Renal cortical epithelial cell (primary cell): ENCODE measurements around the gene FIBCD1. TPM values are rescaled to one million over a fixed set of nuclear protein-coding genes. Genes with fewer than 3 reads are reported as not detected.
"Not testable (repeated sequence)": the region's sequence is repeated elsewhere in the genome, so short reads cannot be mapped to it uniquely, and the experiment has no call there.

Source experiments
- DNase-seq: peaks from one replicate; pipeline ENCODE4 v3.0.0-alpha.2; 2011; ENCODE audit warnings: low read depth
- total RNA-seq: library from RNA; depleted of rRNA; stranded (reverse); fragments of >200 nt; gene quantifications from 2 replicates; pipeline ENCODE4 v1.2.3, GENCODE V29; 2014

The FIBCD1 gene
- total RNA-seq, 1 donor from 2014 or later: 7.9 TPM

DNA sequence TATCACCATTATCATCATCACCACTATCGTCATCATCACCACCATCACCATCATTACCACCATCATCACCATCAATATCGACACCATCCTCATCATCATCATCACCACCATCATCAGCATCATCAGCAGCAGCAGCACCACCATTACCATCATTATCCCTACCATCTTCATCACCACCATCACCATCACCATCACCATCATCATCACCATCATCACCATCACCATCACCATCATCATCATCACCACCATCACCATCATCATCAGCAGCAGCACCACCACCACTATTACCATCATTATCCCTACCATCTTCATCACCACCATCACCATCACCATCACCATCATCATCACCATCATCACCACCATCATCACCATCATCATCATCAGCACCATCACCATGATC lies 15.9 kb upstream of the FIBCD1 start:
- DNase-seq: not testable (repeated sequence)

GRCh38 chr9:130954317-130954716 lies 15.3 kb upstream of the FIBCD1 start:
- no peak for DNase-seq

DNA sequence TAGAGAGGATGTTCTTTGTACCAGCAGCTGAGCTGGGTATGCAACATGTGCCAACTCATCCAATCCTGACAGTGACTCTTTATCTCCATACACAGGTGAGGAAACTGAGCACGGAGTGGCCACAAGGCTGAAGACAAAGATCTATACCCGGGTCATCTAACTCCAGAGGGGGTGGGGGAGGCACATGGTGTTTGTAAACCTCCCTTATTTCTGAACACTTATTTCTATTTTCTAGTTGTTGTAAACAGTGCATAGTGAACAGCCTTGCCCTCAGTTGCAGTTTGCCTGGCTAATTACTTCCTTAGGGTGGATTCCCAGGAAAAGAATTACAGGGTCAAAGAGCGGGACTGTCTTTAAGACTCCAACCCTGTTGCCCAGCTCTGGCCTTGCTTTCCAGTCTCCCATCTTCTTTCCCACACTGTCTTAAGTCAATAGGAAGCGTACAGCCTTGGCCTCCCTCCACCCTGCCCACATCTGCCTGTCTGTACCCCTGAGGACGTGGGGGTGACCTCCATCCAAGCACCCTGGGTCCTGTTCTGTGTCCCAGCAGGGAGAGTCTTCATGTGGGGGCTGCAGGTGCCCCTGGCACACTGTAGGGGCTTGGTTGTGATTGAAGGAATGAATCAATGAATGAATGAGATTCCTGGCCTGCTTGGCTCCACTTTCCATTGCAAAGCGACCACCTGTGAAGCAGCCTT lies 13.2 kb upstream of the FIBCD1 start:
- no peak for DNase-seq

DNA sequence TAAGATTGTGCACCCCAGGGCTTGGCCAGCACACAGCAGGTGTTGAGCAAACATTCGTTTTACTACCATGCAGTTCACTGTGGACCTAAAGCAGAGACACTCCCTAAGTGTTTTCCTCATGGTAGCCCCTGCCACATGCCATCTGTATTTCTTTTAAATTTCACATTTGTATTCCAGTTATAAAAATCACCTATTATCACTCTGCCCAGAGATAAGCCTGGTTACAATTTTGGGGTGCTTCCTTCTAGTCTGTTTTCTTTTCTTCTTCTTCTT lies 10.9 kb upstream of the FIBCD1 start:
- no peak for DNase-seq

DNA sequence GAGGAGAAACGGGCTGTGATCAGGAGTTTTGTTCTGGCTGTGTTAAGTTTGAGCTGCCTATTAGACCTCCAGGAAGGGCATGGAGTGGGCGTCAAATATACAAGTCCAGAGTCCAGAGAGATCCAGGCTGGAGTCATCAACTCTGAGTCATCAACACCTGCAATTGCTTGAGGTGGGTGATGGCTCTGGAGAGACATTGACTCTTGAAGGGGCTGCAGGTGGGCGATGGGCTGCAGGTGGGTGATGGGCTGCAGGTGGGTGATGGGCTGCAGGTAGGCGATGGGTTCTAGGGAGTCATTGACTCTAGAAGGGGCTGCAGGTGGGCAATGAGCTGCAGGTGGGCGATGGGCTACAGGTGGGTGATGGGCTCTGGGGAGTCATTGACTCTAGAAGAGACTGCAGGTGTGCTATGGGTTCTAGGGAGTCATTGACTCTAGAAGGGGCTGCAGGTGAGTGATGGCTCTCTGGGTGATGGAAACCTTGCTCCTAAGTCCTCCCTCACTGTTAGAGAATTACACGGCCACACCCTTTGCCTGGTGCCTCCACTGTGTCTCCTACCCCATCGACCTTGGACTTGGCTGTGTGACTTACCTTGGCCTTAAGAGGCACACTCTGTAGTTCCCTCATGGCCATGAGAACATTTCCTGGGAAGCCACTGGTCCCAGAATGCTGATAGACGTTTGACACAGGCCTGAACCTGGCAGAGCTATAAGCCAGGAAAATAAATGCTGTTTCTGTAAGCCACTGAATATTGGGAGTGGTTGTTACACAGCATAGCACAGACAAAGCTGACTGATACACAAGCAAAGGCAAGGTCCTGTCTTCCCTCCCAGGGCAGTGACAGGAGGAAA lies 10.4 kb upstream of the FIBCD1 start:
- peak; percentile 40 for DNase-seq

- DNase-seq: no peak
Measured at GRCh38 chr9:130948266-130948665, 9.2 kb upstream of the FIBCD1 start.

DNA sequence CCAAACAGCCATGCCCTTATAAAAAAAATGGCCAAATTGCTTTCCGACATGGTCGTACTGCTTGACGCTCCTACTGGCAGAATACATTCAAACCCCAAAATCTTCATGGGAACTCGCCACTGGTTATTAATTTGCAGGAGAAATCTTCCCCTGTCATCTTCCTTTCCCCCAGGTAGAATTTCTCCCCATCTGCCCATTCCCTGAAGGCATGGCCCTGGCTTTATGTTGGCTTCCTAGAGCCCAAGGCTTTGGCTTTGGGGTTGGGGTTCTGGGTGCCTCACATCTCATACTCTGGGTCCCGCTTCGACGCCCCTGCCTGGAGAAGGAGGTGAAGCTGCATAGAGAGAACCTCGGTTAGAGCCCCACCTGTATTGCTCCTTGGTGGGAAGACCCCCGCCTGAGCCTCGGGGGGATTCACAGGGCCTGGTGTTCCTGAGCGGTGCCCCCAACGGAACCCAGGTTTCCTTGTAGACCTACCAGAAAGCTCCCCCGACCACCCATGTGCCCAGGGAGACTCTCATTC lies 8.6 kb upstream of the FIBCD1 start:
- no peak for DNase-seq

- peak; percentile 33 for DNase-seq
Measured at GRCh38 chr9:130946766-130947617, 7.9 kb upstream of the FIBCD1 start.

GRCh38 chr9:130945173-130945572 lies 6.1 kb upstream of the FIBCD1 start:
- DNase-seq: no peak

GRCh38 chr9:130944510-130945058 lies 5.5 kb upstream of the FIBCD1 start:
- no peak for DNase-seq

DNA sequence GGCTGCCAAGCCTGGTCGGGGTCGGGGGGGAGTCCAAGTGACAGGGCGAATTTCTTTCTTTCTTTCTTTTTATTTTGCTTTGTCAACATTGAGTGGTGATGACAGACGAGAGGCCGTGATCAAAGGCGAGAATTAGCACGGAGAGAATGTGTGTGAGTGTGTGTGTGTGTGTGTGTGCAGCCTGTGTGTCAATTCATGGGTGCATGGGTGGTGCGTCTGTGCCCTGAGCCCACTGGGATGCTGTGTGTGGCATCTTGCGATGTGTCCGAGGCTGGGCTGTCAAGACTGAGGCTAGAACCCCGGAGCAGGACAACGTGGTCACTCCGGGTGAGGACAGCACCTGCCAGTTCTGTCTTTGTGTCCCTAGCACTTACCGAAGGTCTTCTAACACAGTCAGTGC lies 4.7 kb upstream of the FIBCD1 start:
- DNase-seq: no peak

GRCh38 chr9:130943221-130943620 lies 4.2 kb upstream of the FIBCD1 start:
- no peak for DNase-seq

DNA sequence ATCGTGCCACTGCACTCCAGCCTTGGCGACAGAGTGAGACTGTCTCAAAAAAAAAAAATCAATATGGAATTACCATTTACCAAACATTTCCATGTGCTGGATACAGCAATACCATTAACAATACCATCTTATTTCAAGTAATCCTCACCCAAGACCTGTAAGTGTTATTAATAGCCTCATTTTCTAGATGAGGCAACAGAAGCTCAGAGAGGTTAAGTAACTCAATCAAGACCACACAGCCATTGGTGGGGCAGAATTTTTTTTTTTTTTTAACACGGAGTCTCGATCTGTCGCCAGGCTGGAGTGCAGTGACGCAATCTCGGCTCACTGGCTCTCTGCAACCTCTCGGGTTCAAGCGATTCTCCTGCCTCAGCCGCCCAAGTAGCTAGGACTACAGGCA lies 3.6 kb upstream of the FIBCD1 start:
- no peak for DNase-seq

GRCh38 chr9:130942084-130942483 lies 3.0 kb upstream of the FIBCD1 start:
- DNase-seq: no peak

- peak; percentile 43 for DNase-seq
Measured at GRCh38 chr9:130940693-130941576, 1.9 kb upstream of the FIBCD1 start.

GRCh38 chr9:130940027-130940549 lies 1.0 kb upstream of the FIBCD1 start:
- no peak for DNase-seq

GRCh38 chr9:130939405-130940026 lies 469 bp upstream of the FIBCD1 start:
- DNase-seq: no peak

DNA sequence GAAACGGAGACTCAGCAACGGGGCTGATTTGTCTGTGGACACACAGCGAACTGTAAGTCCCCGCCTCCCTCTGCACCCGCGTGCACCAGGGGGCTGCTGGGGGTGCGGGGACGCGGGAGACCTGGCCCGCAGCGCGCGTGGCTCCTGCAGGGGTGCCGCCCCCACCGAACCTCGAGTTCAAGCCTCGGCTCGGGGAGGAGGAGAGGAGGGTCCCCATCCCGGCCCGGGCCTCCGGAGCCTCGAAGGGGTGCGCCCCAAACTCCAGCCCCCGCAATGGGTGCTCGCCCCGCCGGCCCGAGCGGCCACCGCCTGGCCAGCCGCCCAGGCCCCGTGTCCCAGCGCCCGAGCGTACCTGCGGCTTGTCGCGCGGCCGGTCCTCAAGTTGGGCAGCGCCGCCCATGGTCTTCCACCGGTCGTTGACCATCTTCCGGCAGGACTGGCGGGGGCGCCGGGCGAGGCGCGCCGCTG lies 829 bp downstream of the FIBCD1 start:
- DNase-seq: no peak

- DNase-seq: no peak
Measured at GRCh38 chr9:130937146-130938076, 1.6 kb downstream of the FIBCD1 start.
